GM18873 (cell line): ENCODE results near the gene ADGRG1.

Experiments used
- ATAC-seq: cut with Tn5 transposase; IDR thresholded peaks from one replicate; pipeline ENCODE4 v1.9.1; 2021; ENCODE audit warnings: mild to moderate bottlenecking, moderate library complexity, moderate number of reproducible peaks; ENCODE audit not compliant: unreplicated experiment, low FRiP score

Gene ADGRG1

DNA sequence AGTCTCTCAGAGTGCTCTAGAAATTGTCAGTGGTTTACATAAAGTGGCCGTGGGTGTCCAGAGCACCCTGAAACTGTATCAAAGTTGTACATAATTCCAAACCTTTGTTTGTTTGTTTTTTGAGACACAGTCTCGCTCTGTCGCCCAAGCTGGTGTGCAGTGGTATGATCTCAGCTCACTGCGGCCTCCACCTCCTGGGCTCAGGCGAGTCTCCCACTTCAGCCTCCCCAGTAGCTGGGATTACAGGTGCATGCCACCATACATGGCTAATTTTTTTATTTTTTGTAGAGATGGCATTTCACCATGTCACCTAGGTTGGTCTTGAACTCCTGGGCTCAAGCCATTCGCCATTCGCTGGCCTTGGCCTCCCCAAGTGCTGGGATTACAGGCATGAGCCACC lies 24.3 kb upstream of the ADGRG1 start:
- ATAC-seq, result no peak

DNA sequence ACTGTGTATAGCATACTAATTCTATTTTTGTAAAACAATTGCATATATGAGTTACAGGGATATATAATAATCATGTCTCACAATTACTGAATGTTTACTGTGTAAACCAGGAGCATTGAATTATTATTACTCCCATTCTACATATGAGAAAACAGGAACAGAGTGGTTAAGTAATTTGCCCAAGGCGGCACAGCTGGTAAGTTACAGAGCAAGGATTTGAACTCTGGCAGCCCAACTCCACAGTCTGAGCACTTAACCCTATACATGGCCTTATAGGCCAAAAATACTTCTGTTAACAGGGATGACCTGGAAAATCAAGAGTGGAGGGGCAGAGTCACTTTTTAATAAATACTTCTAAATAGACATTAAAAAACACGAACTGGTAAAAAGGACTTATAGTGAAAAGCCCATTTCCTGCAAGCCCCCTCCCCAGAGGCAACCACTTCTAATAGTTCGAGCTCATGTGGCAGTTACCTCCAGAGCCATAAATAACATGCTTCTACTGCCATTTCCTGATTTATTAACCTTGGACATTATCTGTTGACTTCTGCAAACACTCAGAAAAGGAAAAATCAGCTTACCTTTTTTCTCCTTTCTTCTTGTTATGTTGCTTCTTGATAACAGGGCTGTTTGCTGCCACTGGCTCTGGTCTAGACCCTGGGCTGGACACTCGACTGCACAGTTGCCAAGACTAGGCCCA lies 22.1 kb upstream of the ADGRG1 start:
- ATAC-seq, result no peak

- ATAC-seq, result no peak
Observed at GRCh38 chr16:57606847-57607501, 21.5 kb upstream of the ADGRG1 start.

GRCh38 chr16:57607676-57608461 lies 20.6 kb upstream of the ADGRG1 start:
- ATAC-seq, result no peak

- ATAC-seq, result no peak
Observed at GRCh38 chr16:57608462-57609113, 19.8 kb upstream of the ADGRG1 start.

DNA sequence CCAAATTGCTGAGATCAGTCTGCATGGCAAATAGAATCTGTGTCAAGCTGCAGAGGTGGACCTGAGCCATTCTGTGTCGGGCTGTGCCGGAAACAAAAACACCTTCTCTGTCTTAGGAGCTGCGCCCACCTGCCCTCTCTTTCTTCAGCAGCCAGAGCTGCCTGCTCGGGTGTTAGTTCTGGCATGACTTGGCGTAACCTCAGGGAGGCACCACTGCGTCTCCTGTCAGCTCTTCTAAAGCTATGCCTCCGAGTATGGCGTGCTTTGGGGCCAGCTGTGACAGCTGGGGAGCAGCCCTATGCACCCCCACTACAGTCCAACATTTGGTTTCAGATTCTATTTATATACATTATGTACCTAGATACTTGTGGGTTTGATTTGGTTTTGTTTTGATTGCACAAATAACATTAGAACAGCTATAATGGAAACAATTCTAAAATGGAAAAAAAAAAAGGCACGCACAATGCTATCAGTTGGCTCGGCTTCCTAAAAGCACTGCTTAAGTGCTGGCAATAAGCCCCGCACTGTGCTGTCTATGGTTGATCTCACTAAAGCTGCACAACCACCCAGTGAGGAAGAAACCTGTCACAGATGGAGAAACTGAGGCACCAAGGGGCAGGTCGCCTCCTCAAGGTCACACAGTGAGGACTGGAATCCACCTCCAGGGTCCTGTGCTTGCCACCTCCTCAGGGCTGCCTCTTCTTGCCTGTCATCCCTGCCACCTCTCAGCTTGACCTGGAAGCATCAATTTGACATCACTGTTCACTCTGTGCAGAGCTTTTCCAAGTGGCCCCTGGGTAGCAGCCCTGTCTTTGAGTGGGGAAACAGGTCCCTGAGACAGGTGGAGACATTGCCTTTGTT lies 18.7 kb upstream of the ADGRG1 start:
- ATAC-seq, result peak; percentile 82

GRCh38 chr16:57610611-57611010 lies 17.8 kb upstream of the ADGRG1 start:
- no peak for ATAC-seq

- ATAC-seq, result no peak
Observed at GRCh38 chr16:57611181-57611580, 17.2 kb upstream of the ADGRG1 start.

DNA sequence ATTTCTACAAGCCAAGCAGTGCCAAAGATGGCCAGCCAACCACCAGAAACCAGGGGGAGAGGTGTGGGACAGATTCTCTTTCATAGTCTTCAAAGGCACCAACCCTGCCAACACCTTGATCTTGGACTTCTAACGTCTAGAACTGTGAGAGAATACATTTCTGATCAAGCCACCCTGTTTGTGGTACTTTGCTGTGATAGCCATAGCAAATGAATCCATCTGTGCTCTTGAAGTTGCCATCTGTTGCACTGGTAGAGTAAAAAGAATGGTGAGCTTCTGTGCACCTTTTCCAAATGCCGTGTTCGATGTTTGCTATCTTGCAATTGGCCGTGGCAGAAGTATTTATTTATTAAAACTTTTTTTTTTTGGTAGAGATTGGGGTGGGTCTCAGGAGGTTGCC lies 16.7 kb upstream of the ADGRG1 start:
- no peak for ATAC-seq

GRCh38 chr16:57612494-57612893 lies 15.9 kb upstream of the ADGRG1 start:
- ATAC-seq, result no peak

- no peak for ATAC-seq
Observed at GRCh38 chr16:57613514-57613913, 14.9 kb upstream of the ADGRG1 start.

DNA sequence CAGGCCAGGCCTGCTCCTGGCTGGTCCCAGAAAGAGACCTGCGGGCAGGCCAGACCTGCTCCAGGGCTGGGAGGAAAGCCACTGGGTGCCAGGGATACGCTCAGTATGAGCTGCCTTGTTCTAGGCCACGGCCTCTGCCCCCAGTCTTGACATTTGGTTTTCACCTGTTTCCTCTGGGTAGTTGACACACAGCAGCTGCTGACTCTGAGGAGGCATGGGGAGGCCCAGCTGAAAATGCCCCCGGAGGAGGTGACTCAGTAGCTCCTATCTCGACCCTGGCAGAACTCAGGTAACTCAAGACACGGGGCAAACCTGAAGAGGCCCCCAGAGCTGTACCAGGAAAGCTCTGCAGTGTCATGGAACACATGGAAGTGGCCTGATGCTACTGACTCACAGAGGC lies 13.9 kb upstream of the ADGRG1 start:
- no peak for ATAC-seq

- no peak for ATAC-seq
Observed at GRCh38 chr16:57614944-57615343, 13.5 kb upstream of the ADGRG1 start.

GRCh38 chr16:57615813-57616212 lies 12.6 kb upstream of the ADGRG1 start:
- ATAC-seq, result no peak

DNA sequence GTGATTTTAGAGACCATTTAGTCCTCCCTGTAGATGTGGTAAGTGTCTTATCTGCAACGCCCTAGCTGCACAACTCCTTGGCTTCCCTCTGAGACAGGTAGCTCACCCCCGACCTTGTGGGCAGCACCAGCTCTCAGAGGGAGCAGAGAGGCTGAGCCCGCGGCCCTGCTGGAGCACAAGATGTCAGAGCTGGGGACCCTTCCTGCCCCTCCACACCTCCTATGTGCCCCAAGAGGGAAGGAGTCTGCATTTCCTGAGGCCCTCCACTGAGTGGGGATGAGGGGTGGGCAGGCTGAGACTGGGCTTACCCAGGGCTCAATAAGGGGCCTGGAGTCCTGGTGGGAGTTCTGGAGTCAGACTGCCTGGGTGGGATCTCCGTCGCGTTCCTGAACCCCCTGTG lies 12.2 kb upstream of the ADGRG1 start:
- no peak for ATAC-seq

GRCh38 chr16:57616876-57617275 lies 11.6 kb upstream of the ADGRG1 start:
- no peak for ATAC-seq

DNA sequence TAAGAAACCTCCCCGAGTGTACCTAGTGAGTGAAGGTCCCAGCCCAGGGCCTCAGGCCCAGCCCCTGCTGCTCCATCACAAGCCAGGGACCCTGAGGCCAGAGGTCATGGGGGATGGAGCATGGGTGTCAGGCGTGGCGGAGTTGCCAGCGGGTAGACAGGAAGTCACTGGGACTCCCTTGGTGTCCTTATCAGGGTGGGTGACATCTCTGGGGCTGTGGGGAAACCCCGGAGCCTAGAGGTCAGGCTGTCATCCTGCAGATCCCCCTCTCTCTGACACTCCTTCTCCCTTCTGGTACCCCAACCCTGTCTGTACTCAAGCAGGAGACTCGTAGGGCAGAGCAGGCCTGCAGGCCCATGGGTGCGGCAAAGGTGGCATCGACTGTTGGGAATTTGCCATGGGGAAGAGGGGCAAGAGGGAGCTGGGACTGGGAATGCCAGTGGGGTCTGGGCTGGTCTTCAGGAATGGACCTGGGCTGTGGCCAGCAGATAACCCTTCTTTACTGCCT lies 10.8 kb upstream of the ADGRG1 start:
- ATAC-seq, result no peak

DNA sequence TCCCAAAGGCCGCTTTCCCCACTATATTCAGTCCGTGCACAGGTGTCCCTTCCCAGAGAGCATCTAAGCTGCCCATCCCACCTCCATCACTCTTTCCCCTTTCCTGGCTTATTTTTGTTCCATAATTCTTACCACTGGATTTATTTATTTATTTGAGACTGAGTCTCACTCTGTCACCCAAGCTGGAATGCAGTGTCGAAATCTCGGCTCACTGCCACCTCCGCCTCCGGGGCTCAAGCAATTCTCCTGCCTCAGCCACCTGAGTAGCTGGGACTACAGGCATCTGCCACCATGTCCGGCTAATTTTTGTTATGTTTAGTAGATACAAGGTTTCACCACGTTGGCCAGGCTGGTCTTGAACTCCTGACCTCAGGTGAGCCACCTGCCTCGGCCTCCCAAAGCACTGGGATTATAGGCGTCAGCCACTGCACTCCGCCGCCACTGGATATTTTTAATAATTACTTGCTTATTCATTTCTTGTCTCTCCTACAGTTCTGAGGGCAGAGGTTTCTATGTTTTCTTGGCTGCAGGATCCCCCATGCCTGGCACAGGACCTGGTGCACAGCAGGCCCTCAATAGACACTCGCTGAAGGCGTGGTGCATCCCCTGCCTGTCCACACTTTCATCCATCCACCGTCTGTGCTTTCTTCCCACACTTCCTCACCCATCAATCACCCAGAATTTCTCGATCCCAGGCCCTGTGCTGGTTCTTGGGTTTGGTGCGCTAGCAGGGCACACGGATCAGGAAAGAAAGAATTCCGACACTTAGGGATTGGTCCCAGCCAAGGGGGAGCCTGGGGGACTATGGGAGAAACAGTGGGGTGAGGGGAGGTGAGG lies 9.9 kb upstream of the ADGRG1 start:
- no peak for ATAC-seq

- ATAC-seq, result no peak
Observed at GRCh38 chr16:57619133-57619605, 9.3 kb upstream of the ADGRG1 start.
